ENCODE results near the gene WDFY2.

DNA sequence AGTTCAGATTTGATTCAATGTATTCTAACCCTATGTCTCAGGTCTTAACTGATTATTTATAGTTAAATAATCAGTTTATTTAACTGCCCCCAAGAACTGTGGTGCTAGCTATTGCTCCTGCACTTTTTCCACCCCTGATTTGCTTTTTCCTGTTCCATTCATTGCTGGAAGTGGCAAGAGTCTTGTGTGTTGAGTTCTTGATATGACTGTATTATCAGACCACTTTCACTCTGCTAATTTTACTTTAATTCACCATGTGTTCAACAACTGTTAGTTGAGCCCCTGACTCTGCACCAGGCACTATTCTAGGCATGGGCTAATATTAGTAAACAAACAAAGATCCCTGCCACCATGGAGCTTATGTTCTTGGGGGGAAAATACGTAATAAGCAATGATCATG lies 39.9 kb downstream of the WDFY2 start:
- TF ChIP-seq, protein P1, sequence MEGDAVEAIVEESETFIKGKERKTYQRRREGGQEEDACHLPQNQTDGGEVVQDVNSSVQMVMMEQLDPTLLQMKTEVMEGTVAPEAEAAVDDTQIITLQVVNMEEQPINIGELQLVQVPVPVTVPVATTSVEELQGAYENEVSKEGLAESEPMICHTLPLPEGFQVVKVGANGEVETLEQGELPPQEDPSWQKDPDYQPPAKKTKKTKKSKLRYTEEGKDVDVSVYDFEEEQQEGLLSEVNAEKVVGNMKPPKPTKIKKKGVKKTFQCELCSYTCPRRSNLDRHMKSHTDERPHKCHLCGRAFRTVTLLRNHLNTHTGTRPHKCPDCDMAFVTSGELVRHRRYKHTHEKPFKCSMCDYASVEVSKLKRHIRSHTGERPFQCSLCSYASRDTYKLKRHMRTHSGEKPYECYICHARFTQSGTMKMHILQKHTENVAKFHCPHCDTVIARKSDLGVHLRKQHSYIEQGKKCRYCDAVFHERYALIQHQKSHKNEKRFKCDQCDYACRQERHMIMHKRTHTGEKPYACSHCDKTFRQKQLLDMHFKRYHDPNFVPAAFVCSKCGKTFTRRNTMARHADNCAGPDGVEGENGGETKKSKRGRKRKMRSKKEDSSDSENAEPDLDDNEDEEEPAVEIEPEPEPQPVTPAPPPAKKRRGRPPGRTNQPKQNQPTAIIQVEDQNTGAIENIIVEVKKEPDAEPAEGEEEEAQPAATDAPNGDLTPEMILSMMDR (IDR thresholded peaks at IDR 0.05): no peak
- no peak for TF ChIP-seq POLR2A (IDR thresholded peaks at IDR 0.05)
